Limb (tissue), 2 donors: Measurements from ENCODE around the gene TNRC18.

Experiments
- DNase-seq, 2 donors: peaks; one replicate each; pipeline ENCODE4 v3.0.0-alpha.2; 2016; ENCODE audit errors: extremely low spot score in 2 of 2

The TNRC18 gene

GRCh38 chr7:5428478-5429252, 5.0 kb upstream of the TNRC18 start:
- DNase-seq, result peak; percentile 67 to 80

DNA sequence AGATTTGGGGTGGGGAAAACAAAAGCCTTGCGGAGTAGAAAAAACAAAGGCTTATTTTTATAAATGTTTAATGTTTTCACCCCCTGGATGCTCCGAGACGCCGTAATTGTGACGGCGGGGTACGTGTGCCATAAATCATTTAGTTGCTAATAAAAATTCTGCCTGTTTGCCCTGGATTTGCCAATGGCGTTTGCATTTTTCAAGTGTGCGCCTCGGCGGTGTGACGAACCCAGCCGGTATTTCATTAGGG, 2.5 kb upstream of the TNRC18 start:
- no peak for DNase-seq

DNA sequence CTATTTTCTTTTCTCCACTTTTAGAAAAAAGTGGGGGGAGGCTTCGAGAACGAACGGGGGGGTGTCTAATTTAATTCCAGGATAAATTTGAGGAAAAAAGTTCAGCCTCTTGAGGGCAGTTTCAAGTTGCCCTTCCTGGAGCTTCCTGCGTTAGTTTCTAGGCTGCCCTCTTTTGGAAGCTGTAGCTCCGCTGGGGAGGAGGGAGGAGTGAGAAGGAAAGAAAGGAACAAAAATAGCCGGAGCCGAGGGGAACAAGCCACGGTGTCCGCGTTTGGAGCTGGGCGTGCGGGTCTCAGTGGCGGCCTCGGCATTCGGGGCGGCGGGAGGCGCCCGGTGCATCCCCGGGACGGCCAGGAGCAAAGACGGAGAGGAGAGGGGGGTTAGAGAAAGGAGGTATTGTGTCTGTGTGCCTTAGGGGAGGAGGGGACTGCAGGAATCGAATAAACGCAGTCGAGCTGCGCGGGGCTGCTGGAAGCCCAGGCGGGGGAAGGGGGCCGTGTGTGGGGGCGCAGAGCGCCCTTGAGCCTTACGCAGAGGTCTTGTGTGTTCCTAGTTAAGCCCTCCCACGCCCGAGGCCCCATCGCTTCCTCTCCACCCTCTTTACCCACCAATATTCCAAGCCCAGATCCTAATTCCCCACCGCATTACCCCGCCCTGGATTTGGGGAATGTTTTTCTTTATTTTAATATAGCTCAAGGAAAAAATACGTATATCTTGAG, 2.0 kb upstream of the TNRC18 start:
- peak; percentile 91 to 93 for DNase-seq

DNA sequence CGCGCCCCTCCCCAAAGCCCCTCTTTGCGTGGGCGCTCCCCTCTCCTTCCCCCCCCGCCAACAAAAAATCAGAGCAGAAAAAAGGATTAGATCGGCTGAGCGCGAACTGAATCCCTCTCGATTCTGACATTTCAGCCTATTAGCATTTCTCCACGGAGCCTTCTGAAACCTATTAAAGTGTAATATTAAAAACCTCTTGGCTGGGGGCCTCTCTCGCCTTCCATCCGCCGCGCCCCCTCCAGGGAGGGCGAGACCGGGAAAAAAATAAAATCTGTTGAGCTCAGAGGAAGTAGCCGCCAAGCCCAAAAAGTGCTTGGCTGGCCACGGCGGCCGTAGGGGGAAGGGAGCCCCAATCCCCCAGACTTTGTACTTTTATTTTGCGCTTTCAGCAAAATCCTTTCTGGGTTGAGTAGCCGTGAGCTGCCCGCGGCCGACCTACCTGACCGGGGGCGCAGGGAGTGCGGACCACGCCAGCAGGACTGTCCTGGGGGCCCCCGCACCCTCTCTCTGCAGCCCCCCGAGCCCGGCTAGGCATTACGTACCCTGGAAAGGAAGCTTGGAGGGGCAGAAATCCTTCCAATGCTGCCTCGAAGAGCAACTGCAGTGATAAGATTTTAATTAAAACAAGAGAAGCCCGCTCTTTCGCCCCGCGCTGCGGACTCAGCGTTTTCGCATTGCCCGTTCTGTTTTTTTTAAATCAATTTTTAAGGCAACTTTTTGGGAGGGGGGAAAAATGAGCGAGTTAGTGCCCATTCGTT, 1.3 kb upstream of the TNRC18 start:
- DNase-seq, result peak; percentile 76 to 85

- peak; percentile 99 for DNase-seq
Observed at GRCh38 chr7:5423976-5424748, 528 bp upstream of the TNRC18 start.

GRCh38 chr7:5422396-5423305, 983 bp downstream of the TNRC18 start:
- DNase-seq, result peak in 1 of 2 donors; percentile 78

- DNase-seq, result peak; percentile 33 to 48
Observed at GRCh38 chr7:5421714-5422395, 1.8 kb downstream of the TNRC18 start.

DNA sequence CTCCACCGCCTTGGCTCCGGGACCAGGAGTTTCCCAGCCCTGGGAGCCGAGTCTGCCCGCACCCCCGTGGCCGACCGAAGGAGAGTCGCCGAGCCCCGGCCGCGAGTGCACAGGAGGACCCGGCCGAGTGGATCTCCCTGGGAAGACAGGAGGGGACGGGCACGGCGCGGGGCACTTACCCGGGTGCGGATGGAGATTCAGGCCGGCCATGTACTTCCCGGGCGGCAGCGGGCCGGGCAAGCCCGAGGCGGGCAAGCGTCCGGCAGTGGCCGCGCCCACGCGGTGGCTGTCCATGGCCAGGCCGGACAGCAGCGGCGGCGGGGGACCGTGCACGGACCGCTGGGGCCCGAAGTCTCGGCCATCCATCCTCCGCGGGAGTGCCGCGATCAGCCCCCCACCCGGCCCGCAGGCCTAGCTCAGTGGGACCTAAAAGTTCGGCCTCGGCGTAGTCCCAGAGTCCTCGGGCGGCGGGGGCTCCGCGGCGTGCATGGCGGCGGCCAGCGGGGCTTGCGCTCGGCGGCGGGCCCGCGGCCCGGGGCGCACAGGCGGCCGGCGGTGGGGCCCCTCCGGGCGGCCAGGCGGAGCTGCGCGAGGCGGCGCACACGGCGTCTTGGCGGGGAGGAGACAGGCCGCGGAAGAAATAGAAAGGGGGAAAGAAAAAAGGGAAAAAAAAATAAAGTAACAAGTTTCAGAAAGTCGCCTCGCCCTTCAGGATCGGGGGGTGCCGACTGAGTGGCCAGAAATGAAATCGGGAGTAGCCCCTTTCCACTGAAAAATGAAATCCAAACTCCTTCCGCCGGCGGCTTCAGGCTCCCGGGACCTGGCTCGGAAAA, 2.5 kb downstream of the TNRC18 start:
- DNase-seq, result peak in 1 of 2 donors; percentile 48

GRCh38 chr7:5420067-5420880, 3.4 kb downstream of the TNRC18 start:
- peak in 1 of 2 donors; percentile 63 for DNase-seq

- DNase-seq, result peak in 1 of 2 donors; percentile 71
Observed at GRCh38 chr7:5419539-5420066, 4.0 kb downstream of the TNRC18 start.

- no peak for DNase-seq
Observed at GRCh38 chr7:5418285-5418582, 5.4 kb downstream of the TNRC18 start.

DNA sequence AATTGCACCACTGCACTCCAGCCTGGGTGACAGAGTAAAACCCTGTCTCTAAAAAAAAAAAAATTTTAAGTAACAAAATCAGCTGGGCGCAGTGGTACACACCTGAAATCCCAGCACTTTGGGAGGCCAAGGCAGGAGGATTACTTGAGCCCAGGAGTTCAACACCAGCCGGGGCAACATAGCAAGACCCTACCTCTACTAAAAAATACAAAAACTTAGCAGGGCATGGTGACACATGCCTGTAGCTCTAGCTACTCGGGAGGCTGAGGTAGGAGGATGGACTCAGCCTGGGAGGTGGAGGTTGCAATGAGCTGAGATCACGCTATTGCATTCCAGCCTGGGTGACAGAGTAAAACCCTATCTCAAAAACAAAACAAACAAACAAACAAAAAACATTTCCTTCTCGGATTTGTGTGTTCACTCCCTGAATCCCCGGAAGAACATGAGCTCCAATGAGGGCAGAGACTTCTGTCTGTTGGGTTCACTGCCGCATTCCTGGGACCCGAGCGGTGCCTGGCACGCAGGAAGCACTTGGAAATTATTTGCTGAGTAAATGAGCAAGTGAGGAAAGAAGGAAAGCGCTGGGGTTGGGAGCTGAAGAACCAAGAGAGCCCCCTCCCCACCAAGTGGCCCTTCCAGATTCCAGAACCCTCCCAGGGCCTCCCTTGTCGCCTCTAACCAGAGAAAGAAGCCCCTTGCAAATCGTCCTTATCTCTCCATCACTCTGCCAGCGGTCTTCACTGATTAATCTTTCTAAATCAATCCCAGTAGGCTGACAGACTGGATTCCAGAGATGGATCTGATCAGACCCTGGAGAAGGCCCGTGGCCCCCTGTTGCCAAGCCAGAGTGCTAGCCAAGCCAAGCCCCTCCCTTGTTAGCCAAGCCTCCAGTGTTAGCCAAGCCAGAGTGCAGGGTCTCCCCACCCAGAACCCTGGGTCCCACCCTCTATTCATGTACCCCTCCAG, 6.2 kb downstream of the TNRC18 start:
- DNase-seq, result no peak

- no peak for DNase-seq
Observed at GRCh38 chr7:5414916-5415315, 8.7 kb downstream of the TNRC18 start.

DNA sequence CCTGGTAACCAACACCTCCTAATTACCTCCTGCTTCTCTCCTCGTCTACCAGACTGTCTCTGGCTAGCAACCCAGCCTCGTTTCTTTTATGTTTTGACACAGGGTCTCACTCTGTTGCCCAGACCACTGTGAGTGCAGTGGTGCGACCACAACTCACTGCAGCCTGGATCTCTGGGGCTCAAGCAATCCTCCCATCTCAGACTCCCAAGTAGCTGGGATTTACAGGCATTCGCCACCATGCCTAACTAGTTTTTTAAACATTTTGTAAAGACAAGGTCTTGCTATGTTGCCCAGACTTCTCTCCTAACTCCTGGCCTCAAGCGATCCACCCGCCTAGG, 10.2 kb downstream of the TNRC18 start:
- no peak for DNase-seq

DNA sequence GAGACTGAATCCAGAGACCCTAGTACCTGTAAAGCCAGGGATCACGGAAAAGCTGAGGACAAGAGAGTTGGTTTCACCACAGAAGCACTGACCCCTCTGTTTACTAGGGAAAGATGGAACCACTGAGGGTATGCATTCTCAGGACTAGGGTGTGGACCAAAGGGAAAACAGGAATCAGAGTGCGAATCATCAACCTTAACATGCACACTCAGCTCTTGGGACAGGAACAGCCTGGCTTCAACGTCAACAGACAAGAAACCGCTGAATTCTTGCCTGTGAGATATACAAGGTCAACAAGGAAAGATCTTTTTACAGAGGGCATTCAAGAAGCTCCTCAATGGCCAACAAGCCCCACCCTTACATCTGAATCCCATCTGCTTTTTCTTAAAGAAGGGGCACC, 14.9 kb downstream of the TNRC18 start:
- DNase-seq, result no peak

GRCh38 chr7:5406957-5407945, 16.4 kb downstream of the TNRC18 start:
- DNase-seq, result no peak
